Measurements from ENCODE around the gene STK4. TPM values are rescaled to one million over a fixed set of nuclear protein-coding genes. Genes with fewer than 3 reads are reported as not detected.

STK4 gene
- total RNA-seq, 1 donor from 2014 or later, result 245 TPM

DNA sequence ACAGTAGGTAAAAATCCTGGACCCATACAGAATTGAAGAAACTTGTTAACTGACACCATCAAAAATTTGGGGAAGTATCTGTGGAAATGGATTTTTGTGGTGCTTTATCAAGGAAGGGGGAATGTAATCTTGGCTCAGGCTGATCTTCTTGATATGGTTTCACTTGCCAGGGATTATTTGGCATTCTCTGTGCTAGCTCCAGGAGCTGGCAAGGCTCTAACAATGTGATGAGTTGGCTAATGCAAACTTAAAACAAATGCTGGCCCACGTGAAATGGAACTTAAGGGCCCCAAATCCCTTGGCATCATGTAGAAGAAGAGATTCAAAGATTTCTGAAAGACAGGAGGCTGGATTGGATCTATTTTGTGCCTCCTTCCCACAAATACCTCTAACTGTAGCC is 121.5 kb downstream of the STK4 start:
- Mint-ChIP-seq H3K36me3 (ENCODE audit: low read depth) (peaks cover 54% of the 10 kb centered on the region), H3K27ac (no peak overlapping the region), H3K27me3 (no peaks in the 10 kb centered on the region), H3K9me3 (peaks cover 5% of the 10 kb centered on the region), H3K4me1 (peaks cover 23% of the 10 kb centered on the region), H3K4me3 (no peak overlapping the region)
- ATAC-seq (ENCODE audit: low read depth) (no peak), DNase-seq (no peak)
- ChIA-PET POLR2A (no interaction called here), CTCF (interaction anchor here (1.5 kb wide), 2 partner anchors 9 to 44 kb away, joined by 4 to 5 read pairs; no protein-coding TSS in a partner anchor)
- intact Hi-C loops (cut with micrococcal nuclease), result loop anchor here (2.0 kb wide), 1 partner anchor 17 kb away; no protein-coding TSS in a partner anchor
- TF ChIP-seq, protein P1, sequence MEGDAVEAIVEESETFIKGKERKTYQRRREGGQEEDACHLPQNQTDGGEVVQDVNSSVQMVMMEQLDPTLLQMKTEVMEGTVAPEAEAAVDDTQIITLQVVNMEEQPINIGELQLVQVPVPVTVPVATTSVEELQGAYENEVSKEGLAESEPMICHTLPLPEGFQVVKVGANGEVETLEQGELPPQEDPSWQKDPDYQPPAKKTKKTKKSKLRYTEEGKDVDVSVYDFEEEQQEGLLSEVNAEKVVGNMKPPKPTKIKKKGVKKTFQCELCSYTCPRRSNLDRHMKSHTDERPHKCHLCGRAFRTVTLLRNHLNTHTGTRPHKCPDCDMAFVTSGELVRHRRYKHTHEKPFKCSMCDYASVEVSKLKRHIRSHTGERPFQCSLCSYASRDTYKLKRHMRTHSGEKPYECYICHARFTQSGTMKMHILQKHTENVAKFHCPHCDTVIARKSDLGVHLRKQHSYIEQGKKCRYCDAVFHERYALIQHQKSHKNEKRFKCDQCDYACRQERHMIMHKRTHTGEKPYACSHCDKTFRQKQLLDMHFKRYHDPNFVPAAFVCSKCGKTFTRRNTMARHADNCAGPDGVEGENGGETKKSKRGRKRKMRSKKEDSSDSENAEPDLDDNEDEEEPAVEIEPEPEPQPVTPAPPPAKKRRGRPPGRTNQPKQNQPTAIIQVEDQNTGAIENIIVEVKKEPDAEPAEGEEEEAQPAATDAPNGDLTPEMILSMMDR (IDR thresholded peaks at IDR 0.05), result no peak

DNA sequence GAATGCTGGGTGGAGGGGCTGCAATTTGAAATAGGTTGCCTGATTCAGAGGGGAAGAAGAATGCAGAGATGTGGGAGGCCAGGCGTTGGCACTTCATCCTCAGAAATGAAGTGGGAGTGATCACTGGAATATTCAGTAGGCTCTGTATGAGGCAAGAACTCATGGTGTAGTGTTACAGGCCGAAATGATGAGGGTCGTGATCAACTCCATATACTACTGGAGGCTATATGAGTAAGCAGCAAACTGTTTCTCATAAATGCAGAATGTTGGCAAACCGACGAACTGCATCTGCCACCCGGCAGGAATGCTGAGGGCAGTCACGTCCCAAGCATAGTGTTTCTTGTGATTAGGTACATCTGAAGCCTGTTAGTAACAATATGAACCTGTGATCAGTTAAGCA is 121.9 kb downstream of the STK4 start:
- no peak for ATAC-seq (ENCODE audit: low read depth)
- CTCF ChIA-PET, result no interaction called here
- TF ChIP-seq, protein P1 (IDR thresholded peaks at IDR 0.05), result no peak
- H3K27me3 Mint-ChIP-seq, result no peaks in the 10 kb centered on the region
- H3K36me3 Mint-ChIP-seq (ENCODE audit: low read depth), result peaks cover 50% of the 10 kb centered on the region
- H3K9me3 Mint-ChIP-seq, result peaks cover 3% of the 10 kb centered on the region
- H3K4me3 Mint-ChIP-seq, result no peak overlapping the region
- no peak for DNase-seq
- POLR2A ChIA-PET, result no interaction called here
- intact Hi-C loops (cut with micrococcal nuclease), result no loop called here
- peaks cover 23% of the 10 kb centered on the region for H3K4me1 Mint-ChIP-seq
- no peak overlapping the region for H3K27ac Mint-ChIP-seq

DNA sequence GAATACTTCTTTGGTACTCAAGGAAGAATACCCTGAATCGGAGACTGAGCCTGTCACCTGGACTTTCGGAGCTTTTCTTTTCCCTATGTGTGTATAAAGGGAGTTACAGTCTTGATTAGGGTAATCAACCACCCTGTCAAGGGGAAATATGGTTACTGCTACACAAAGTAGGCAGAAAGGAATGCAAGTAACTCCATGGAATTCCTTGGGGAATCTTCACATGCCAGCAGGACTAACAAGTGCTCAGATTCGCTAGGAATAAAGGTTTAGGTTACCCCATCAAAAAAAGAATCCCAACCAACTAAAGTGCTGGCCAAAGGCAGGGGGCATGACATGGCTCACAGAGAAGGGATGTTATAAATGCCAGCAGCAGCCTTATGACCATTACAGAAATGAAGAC is 124.2 kb downstream of the STK4 start:
- Mint-ChIP-seq H3K4me1 (peaks cover 20% of the 10 kb centered on the region), H3K9me3 (peaks cover 3% of the 10 kb centered on the region), H3K36me3 (ENCODE audit: low read depth) (peaks cover 36% of the 10 kb centered on the region), H3K4me3 (no peak overlapping the region), H3K27ac (no peak overlapping the region), H3K27me3 (no peaks in the 10 kb centered on the region)
- CTCF ChIA-PET, result no interaction called here
- DNase-seq (no peak), ATAC-seq (ENCODE audit: low read depth) (no peak)
- POLR2A ChIA-PET, result no interaction called here
- intact Hi-C loops (cut with micrococcal nuclease), result no loop called here
- TF ChIP-seq, protein P1 (IDR thresholded peaks at IDR 0.05), result no peak

DNA sequence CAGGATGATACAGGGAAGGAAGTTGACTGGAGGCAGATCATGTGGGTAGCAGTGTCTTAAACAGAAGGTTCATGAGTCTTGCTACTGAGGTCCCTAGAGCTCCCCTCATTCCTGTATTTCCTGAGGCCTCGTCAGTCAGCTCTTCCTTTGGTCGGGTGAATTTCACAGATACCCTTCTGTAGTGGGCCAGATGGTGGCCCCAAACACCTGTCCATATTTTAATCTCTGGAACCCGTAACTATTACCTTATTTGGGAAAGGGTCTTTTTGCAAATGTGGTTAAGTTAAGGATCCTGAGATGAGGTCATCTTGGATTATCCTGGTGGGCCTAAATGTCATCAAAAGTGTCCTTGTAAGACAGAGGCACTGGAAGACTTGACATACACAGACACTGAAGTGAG is 125.1 kb downstream of the STK4 start:
- TF ChIP-seq, protein P1 (IDR thresholded peaks at IDR 0.05), result no peak
- no peak for ATAC-seq (ENCODE audit: low read depth)
- no peak overlapping the region for H3K27ac Mint-ChIP-seq
- peaks cover 3% of the 10 kb centered on the region for H3K9me3 Mint-ChIP-seq
- H3K36me3 Mint-ChIP-seq (ENCODE audit: low read depth), result peaks cover 30% of the 10 kb centered on the region
- intact Hi-C loops (cut with micrococcal nuclease), result no loop called here
- no peak overlapping the region for H3K4me3 Mint-ChIP-seq
- H3K27me3 Mint-ChIP-seq, result no peaks in the 10 kb centered on the region
- peaks cover 22% of the 10 kb centered on the region for H3K4me1 Mint-ChIP-seq
- CTCF ChIA-PET, result no interaction called here
- DNase-seq, result no peak
- POLR2A ChIA-PET, result no interaction called here

DNA sequence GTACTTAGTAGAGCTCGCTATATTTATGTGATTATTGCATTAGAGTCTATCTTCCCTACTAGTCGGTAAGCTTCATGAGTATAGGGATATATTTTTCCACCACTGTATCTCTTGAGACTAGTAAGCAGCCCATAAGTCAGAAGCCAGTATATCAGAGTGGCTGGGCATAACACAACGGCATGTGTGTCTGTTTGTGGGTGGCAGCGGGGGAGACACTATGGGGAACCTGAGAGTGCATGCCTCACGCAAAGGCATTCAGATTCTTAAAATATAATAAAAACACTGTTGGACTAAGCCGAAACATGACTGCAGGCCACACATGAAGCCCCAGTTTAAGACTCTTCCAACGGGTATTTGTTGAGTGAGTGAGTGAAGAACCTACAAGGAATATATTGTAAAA is 126.6 kb downstream of the STK4 start:
- H3K4me1 Mint-ChIP-seq, result peaks cover 11% of the 10 kb centered on the region
- POLR2A ChIA-PET, result no interaction called here
- peaks cover 10% of the 10 kb centered on the region for H3K27me3 Mint-ChIP-seq
- H3K4me3 Mint-ChIP-seq, result no peak overlapping the region
- TF ChIP-seq, protein P1 (IDR thresholded peaks at IDR 0.05), result no peak
- no peak overlapping the region for H3K27ac Mint-ChIP-seq
- H3K36me3 Mint-ChIP-seq (ENCODE audit: low read depth), result peaks cover 19% of the 10 kb centered on the region
- ATAC-seq (ENCODE audit: low read depth), result no peak
- no peak for DNase-seq
- intact Hi-C loops (cut with micrococcal nuclease), result no loop called here
- H3K9me3 Mint-ChIP-seq, result no peaks in the 10 kb centered on the region
- CTCF ChIA-PET, result interaction anchor here (1.3 kb wide), 1 partner anchor 10 kb away, joined by 3 read pairs; no protein-coding TSS in a partner anchor

Measured in activated B cell treated with CpG ODN at 0.5 μM for 24 hours (primary cell).